GM23338 (cell line): ENCODE measurements around the gene DLK1. TPM values are rescaled to one million over a fixed set of nuclear protein-coding genes. Genes with fewer than 3 reads are reported as not detected.

Experiments
- ATAC-seq: fragments of 200-7000 bp; cut with Tn5 transposase; 3 replicates; pipeline ENCODE4 v1.9.1; 2020
- DNase-seq: peaks from one replicate; pipeline ENCODE4 v3.0.0-alpha.2; 2015; ENCODE audit warnings: low spot score
- H2AFZ ChIP-seq: fragments of 200-600 bp; sonication (generic); 2 replicates; pipeline ENCODE4 v1.8.0; 2016; ENCODE audit warnings: antibody characterized with exemption, mild to moderate bottlenecking, moderate library complexity
- H3F3A ChIP-seq: fragments of 200-600 bp; sonication (generic); replicated peaks from 2 replicates; pipeline ENCODE4 v1.8.0; 2017; ENCODE audit warnings: antibody characterized with exemption, mixed run types, low read depth
- H3K27ac ChIP-seq: fragments of 200-600 bp; sonication (generic); 2 replicates; pipeline ENCODE4 v1.6.1; 2016; ENCODE audit warnings: low read depth
- H3K27me3 ChIP-seq: fragments of 200-600 bp; sonication (generic); 2 replicates; pipeline ENCODE4 v1.8.0; 2016; ENCODE audit warnings: mild to moderate bottlenecking, mixed run types, moderate library complexity; ENCODE audit not compliant: insufficient read depth
- H3K36me3 ChIP-seq: fragments of 200-600 bp; sonication (generic); 2 replicates; pipeline ENCODE4 v1.8.0; 2016; ENCODE audit warnings: mild to moderate bottlenecking; ENCODE audit not compliant: insufficient read depth
- H3K4me1 ChIP-seq: fragments of 200-600 bp; sonication (generic); 2 replicates; pipeline ENCODE4 v1.8.0; 2016; ENCODE audit warnings: mild to moderate bottlenecking, moderate library complexity; ENCODE audit not compliant: insufficient read depth
- H3K4me2 ChIP-seq: fragments of 200-600 bp; sonication (generic); 2 replicates; pipeline ENCODE4 v1.7.1; 2017; ENCODE audit warnings: mixed run types
- H3K4me3 ChIP-seq: fragments of 200-600 bp; sonication (generic); 2 replicates; pipeline ENCODE4 v1.6.1; 2016; ENCODE audit warnings: mixed run types
- H3K79me2 ChIP-seq: fragments of 200-600 bp; sonication (generic); replicated peaks from 2 replicates; pipeline ENCODE4 v1.8.0; 2017; ENCODE audit warnings: mild to moderate bottlenecking; ENCODE audit not compliant: insufficient read depth
- H3K9me2 ChIP-seq: fragments of 200-600 bp; sonication (generic); 2 replicates; pipeline ENCODE4 v1.8.0; 2017; ENCODE audit not compliant: insufficient read depth
- H4K20me1 ChIP-seq: fragments of 200-600 bp; sonication (generic); replicated peaks from 2 replicates; pipeline ENCODE4 v1.8.0; 2017; ENCODE audit warnings: mild to moderate bottlenecking; ENCODE audit not compliant: insufficient read depth
- H3K27ac Mint-ChIP-seq: 2 replicates; pipeline ENCODE4 v1.8.0; 2020; ENCODE audit warnings: inconsistent platforms, mild to moderate bottlenecking, moderate library complexity, mixed read lengths
- H3K27me3 Mint-ChIP-seq: 3 replicates; pipeline ENCODE4 v1.8.0; 2022; ENCODE audit warnings: low read depth, mild to moderate bottlenecking, moderate library complexity, mixed read lengths, inconsistent platforms; ENCODE audit not compliant: insufficient read depth, poor library complexity
- H3K36me3 Mint-ChIP-seq: 3 replicates; pipeline ENCODE4 v1.8.0; 2021; ENCODE audit warnings: low read depth, mild to moderate bottlenecking, inconsistent platforms, moderate library complexity, mixed read lengths
- H3K4me1 Mint-ChIP-seq: 3 replicates; pipeline ENCODE4 v1.8.0; 2020; ENCODE audit warnings: mild to moderate bottlenecking, inconsistent platforms, mixed read lengths
- H3K4me3 Mint-ChIP-seq: 3 replicates; pipeline ENCODE4 v1.8.0; 2021; ENCODE audit warnings: moderate library complexity, mild to moderate bottlenecking, inconsistent platforms, mixed read lengths
- H3K9me3 Mint-ChIP-seq: 3 replicates; pipeline ENCODE4 v1.8.0; 2020; ENCODE audit warnings: moderate library complexity, mild to moderate bottlenecking, inconsistent platforms, mixed read lengths
- CREB1 ChIP-seq: fragments of 250-450 bp; sonication (Bioruptor Pico); IDR thresholded peaks from 2 replicates; pipeline ENCODE4 v1.5.0; 2020; ENCODE audit warnings: low read depth, mild to moderate bottlenecking, moderate library complexity
- CTCF ChIP-seq, 2 experiments: fragments of 200-600 bp in 1 of 2; sonication (generic) in 1 of 2; conservative IDR thresholded peaks; 2 replicates each; pipeline versions ENCODE4 v1.5.1 to v1.6.1; 2016 to 2017; ENCODE audit warnings: antibody characterized with exemption in 2 of 2, low read depth in 2 of 2, mild to moderate bottlenecking in 2 of 2, moderate library complexity in 1 of 2
- EZH2 ChIP-seq: fragments of 200-600 bp; sonication (generic); IDR thresholded peaks from one replicate; pipeline ENCODE4 v1.8.0; 2017; ENCODE audit warnings: antibody characterized with exemption, mild to moderate bottlenecking, low read depth; ENCODE audit not compliant: unreplicated experiment
- EZH2phosphoT487 ChIP-seq: fragments of 200-600 bp; sonication (generic); IDR thresholded peaks from one replicate; pipeline ENCODE4 v1.8.1; 2018; ENCODE audit warnings: antibody characterized with exemption; ENCODE audit not compliant: unreplicated experiment
- JUNB ChIP-seq: IDR thresholded peaks from one replicate; pipeline ENCODE4 v1.6.1; 2016; ENCODE audit warnings: antibody characterized with exemption; ENCODE audit not compliant: unreplicated experiment
- NANOG ChIP-seq: IDR thresholded peaks from 2 replicates; pipeline ENCODE4 v1.6.1; 2016; ENCODE audit warnings: antibody characterized with exemption, borderline replicate concordance
- POLR2AphosphoS5 ChIP-seq: IDR thresholded peaks from 2 replicates; pipeline ENCODE4 v1.6.1; 2016; ENCODE audit warnings: antibody characterized with exemption, low read depth
- STAT1 ChIP-seq: IDR thresholded peaks from one replicate; pipeline ENCODE4 v1.6.1; 2016; ENCODE audit warnings: antibody characterized with exemption; ENCODE audit not compliant: unreplicated experiment
- ZNF114 ChIP-seq: fragments of 250-450 bp; sonication (Bioruptor Pico); IDR thresholded peaks from 2 replicates; pipeline ENCODE4 v1.5.0; 2020; ENCODE audit warnings: mild to moderate bottlenecking, moderate library complexity
- ZNF331 ChIP-seq: fragments of 250-450 bp; sonication (Bioruptor Pico); IDR thresholded peaks from 2 replicates; pipeline ENCODE4 v1.5.0; 2020; ENCODE audit warnings: low read depth, mild to moderate bottlenecking, moderate library complexity
- polyA plus RNA-seq: library from polyadenylated mRNA; unstranded; fragments of >200 nt; fragmentation: Nextera tagmentation; extraction: Ambion mirVana; gene quantifications from 2 replicates; pipeline ENCODE4 v1.2.1, GENCODE V29; 2016
- total RNA-seq: library from RNA; depleted of rRNA; stranded (reverse); fragments of >200 nt; shearing (Covaris generic); gene quantifications from 2 replicates; pipeline ENCODE4 v1.2.3, GENCODE V29; 2014
- TF ChIP-seq, protein P1 (sequence below): fragments of 250-450 bp; sonication (Bioruptor Pico); IDR thresholded peaks from 2 replicates; pipeline ENCODE4 v1.5.0; 2020; ENCODE audit warnings: mild to moderate bottlenecking, moderate library complexity
- TF ChIP-seq, protein P2 (sequence below): IDR thresholded peaks from one replicate; pipeline ENCODE4 v1.6.1; 2018; ENCODE audit warnings: antibody characterized with exemption; ENCODE audit not compliant: unreplicated experiment
- TF ChIP-seq, protein P3 (sequence below): IDR thresholded peaks from 2 replicates; pipeline ENCODE4 v1.6.1; 2016; ENCODE audit warnings: antibody characterized with exemption

Gene DLK1
- total and polyA plus RNA-seq, 2 experiments from 2014 or later = 1.1 to 1.2 TPM

GRCh38 chr14:100684961-100685360 is 41.7 kb upstream of the DLK1 start:
- no peaks in the 10 kb centered on the region for H3K27me3 ChIP-seq
- Mint-ChIP-seq H3K27ac (no peak overlapping the region), H3K27me3 (peaks cover 10% of the 10 kb centered on the region), H3K4me3 (no peak overlapping the region; the same call in 2 of the 3 replicates), H3K4me1 (peaks cover 4% of the 10 kb centered on the region; the same call in 2 of the 3 replicates), H3K36me3 (no peaks in the 10 kb centered on the region), H3K9me3 (peaks cover 4% of the 10 kb centered on the region; the same call in 2 of the 3 replicates)
- no peaks in the 10 kb centered on the region for H3K79me2 ChIP-seq
- ATAC-seq = no peak
- no peak overlapping the region for H3K4me3 ChIP-seq
- no peak overlapping the region for H3K4me2 ChIP-seq
- no peaks in the 10 kb centered on the region for H3K4me1 ChIP-seq
- H3F3A ChIP-seq = no peaks in the 10 kb centered on the region
- no peak for TF ChIP-seq ZNF114 (CRISPR knock-in tag)
- no peak for TF ChIP-seq JUNB
- TF ChIP-seq, protein P1, sequence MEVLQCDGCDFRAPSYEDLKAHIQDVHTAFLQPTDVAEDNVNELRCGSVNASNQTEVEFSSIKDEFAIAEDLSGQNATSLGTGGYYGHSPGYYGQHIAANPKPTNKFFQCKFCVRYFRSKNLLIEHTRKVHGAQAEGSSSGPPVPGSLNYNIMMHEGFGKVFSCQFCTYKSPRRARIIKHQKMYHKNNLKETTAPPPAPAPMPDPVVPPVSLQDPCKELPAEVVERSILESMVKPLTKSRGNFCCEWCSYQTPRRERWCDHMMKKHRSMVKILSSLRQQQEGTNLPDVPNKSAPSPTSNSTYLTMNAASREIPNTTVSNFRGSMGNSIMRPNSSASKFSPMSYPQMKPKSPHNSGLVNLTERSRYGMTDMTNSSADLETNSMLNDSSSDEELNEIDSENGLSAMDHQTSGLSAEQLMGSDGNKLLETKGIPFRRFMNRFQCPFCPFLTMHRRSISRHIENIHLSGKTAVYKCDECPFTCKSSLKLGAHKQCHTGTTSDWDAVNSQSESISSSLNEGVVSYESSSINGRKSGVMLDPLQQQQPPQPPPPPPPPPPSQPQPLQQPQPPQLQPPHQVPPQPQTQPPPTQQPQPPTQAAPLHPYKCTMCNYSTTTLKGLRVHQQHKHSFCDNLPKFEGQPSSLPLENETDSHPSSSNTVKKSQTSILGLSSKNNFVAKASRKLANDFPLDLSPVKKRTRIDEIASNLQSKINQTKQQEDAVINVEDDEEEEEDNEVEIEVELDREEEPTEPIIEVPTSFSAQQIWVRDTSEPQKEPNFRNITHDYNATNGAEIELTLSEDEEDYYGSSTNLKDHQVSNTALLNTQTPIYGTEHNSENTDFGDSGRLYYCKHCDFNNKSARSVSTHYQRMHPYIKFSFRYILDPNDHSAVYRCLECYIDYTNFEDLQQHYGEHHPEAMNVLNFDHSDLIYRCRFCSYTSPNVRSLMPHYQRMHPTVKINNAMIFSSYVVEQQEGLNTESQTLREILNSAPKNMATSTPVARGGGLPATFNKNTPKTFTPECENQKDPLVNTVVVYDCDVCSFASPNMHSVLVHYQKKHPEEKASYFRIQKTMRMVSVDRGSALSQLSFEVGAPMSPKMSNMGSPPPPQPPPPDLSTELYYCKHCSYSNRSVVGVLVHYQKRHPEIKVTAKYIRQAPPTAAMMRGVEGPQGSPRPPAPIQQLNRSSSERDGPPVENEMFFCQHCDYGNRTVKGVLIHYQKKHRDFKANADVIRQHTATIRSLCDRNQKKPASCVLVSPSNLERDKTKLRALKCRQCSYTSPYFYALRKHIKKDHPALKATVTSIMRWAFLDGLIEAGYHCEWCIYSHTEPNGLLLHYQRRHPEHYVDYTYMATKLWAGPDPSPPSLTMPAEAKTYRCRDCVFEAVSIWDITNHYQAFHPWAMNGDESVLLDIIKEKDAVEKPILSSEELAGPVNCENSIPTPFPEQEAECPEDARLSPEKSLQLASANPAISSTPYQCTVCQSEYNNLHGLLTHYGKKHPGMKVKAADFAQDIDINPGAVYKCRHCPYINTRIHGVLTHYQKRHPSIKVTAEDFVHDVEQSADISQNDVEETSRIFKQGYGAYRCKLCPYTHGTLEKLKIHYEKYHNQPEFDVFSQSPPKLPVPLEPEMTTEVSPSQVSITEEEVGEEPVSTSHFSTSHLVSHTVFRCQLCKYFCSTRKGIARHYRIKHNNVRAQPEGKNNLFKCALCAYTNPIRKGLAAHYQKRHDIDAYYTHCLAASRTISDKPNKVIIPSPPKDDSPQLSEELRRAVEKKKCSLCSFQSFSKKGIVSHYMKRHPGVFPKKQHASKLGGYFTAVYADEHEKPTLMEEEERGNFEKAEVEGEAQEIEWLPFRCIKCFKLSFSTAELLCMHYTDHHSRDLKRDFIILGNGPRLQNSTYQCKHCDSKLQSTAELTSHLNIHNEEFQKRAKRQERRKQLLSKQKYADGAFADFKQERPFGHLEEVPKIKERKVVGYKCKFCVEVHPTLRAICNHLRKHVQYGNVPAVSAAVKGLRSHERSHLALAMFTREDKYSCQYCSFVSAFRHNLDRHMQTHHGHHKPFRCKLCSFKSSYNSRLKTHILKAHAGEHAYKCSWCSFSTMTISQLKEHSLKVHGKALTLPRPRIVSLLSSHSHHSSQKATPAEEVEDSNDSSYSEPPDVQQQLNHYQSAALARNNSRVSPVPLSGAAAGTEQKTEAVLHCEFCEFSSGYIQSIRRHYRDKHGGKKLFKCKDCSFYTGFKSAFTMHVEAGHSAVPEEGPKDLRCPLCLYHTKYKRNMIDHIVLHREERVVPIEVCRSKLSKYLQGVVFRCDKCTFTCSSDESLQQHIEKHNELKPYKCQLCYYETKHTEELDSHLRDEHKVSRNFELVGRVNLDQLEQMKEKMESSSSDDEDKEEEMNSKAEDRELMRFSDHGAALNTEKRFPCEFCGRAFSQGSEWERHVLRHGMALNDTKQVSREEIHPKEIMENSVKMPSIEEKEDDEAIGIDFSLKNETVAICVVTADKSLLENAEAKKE = no peak
- TF ChIP-seq CTCF (conservative IDR thresholded peaks at IDR 0.05; ENCODE audit: low read depth in 2 of 2) = no peak
- no peak for TF ChIP-seq NANOG
- TF ChIP-seq, protein P2, sequence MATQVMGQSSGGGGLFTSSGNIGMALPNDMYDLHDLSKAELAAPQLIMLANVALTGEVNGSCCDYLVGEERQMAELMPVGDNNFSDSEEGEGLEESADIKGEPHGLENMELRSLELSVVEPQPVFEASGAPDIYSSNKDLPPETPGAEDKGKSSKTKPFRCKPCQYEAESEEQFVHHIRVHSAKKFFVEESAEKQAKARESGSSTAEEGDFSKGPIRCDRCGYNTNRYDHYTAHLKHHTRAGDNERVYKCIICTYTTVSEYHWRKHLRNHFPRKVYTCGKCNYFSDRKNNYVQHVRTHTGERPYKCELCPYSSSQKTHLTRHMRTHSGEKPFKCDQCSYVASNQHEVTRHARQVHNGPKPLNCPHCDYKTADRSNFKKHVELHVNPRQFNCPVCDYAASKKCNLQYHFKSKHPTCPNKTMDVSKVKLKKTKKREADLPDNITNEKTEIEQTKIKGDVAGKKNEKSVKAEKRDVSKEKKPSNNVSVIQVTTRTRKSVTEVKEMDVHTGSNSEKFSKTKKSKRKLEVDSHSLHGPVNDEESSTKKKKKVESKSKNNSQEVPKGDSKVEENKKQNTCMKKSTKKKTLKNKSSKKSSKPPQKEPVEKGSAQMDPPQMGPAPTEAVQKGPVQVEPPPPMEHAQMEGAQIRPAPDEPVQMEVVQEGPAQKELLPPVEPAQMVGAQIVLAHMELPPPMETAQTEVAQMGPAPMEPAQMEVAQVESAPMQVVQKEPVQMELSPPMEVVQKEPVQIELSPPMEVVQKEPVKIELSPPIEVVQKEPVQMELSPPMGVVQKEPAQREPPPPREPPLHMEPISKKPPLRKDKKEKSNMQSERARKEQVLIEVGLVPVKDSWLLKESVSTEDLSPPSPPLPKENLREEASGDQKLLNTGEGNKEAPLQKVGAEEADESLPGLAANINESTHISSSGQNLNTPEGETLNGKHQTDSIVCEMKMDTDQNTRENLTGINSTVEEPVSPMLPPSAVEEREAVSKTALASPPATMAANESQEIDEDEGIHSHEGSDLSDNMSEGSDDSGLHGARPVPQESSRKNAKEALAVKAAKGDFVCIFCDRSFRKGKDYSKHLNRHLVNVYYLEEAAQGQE = no peak
- TF ChIP-seq POLR2AphosphoS5 = no peak
- TF ChIP-seq STAT1 = no peak
- no peak for TF ChIP-seq EZH2
- no peak for TF ChIP-seq EZH2phosphoT487
- TF ChIP-seq, protein P3, sequence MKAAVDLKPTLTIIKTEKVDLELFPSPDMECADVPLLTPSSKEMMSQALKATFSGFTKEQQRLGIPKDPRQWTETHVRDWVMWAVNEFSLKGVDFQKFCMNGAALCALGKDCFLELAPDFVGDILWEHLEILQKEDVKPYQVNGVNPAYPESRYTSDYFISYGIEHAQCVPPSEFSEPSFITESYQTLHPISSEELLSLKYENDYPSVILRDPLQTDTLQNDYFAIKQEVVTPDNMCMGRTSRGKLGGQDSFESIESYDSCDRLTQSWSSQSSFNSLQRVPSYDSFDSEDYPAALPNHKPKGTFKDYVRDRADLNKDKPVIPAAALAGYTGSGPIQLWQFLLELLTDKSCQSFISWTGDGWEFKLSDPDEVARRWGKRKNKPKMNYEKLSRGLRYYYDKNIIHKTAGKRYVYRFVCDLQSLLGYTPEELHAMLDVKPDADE = no peak
- no peak for TF ChIP-seq CREB1 (CRISPR knock-in tag)
- no peak for TF ChIP-seq ZNF331
- H3K27ac ChIP-seq = no peak overlapping the region
- H3K36me3 ChIP-seq = no peaks in the 10 kb centered on the region
- no peak for DNase-seq
- H2AFZ ChIP-seq = no peak overlapping the region
- H4K20me1 ChIP-seq = no peaks in the 10 kb centered on the region
- no peaks in the 10 kb centered on the region for H3K9me2 ChIP-seq
